ENCODE measurements around the gene HHATL.

Gene HHATL

GRCh38 chr3:42662813-42663535, 39.6 kb downstream of the HHATL start:
- FAIRE-seq, result no peak

GRCh38 chr3:42662037-42662812, 40.4 kb downstream of the HHATL start:
- FAIRE-seq, result no peak

- FAIRE-seq, result no peak
These were observed 41.0 kb downstream of the HHATL start for GRCh38 chr3:42661593-42662022.

- no peak for FAIRE-seq
These were observed 41.7 kb downstream of the HHATL start for GRCh38 chr3:42660898-42661297.

- no peak for FAIRE-seq
These were observed 42.4 kb downstream of the HHATL start for GRCh38 chr3:42660131-42660715.

GRCh38 chr3:42659451-42660130, 43.0 kb downstream of the HHATL start:
- no peak for FAIRE-seq

- FAIRE-seq, result no peak
These were observed 43.7 kb downstream of the HHATL start for GRCh38 chr3:42658771-42659390.

GRCh38 chr3:42658091-42658770, 44.4 kb downstream of the HHATL start:
- FAIRE-seq, result no peak

- FAIRE-seq, result no peak
These were observed 44.9 kb downstream of the HHATL start for GRCh38 chr3:42657675-42658074.

GRCh38 chr3:42656680-42657610, 45.7 kb downstream of the HHATL start:
- no peak for FAIRE-seq

GRCh38 chr3:42655980-42656679, 46.5 kb downstream of the HHATL start:
- no peak for FAIRE-seq

GRCh38 chr3:42655331-42655888, 47.2 kb downstream of the HHATL start:
- no peak for FAIRE-seq

GRCh38 chr3:42654331-42655201, 48.0 kb downstream of the HHATL start:
- no peak for FAIRE-seq

GRCh38 chr3:42653560-42654330, 48.9 kb downstream of the HHATL start, which contains the start of gene ZBTB47:
TSS of gene ZBTB47 (plus strand) at chr3:42653697. CDS start at chr3:42658356, 4,659 bp downstream.
- FAIRE-seq, result no peak

GRCh38 chr3:42653303-42653559, 49.4 kb downstream of the HHATL start:
- no peak for FAIRE-seq

GRCh38 chr3:42652611-42653302, 49.8 kb downstream of the HHATL start:
- no peak for FAIRE-seq

- no peak for FAIRE-seq
These were observed 50.4 kb downstream of the HHATL start for GRCh38 chr3:42652251-42652610.

All from colon (tissue), 2 donors.